Esophagus squamous epithelium (tissue), 5 donors: Measurements from ENCODE around the gene TRAF2. TPM values are rescaled to one million over a fixed set of nuclear protein-coding genes. Genes with fewer than 3 reads are reported as not detected.

Experiments used
- DNase-seq: peaks from one replicate; lab custom pipeline; 2025; lab: John Stamatoyannopoulos, UW
- H3K27ac ChIP-seq, 4 donors: fragments of 200-600 bp; sonication (generic); one replicate each; pipeline ENCODE4 v1.5.1; 2016 to 2019; ENCODE audit warnings: mild to moderate bottlenecking in 1 of 4
- H3K27me3 ChIP-seq, 4 donors: fragments of 200-600 bp; sonication (generic); 1 replicate in 3 of 4; 2 replicates in 1 of 4; pipeline versions ENCODE4 v1.5.1 to v1.6.0; 2017 to 2021; ENCODE audit warnings: antibody characterized with exemption in 1 of 4
- H3K36me3 ChIP-seq, 3 donors: fragments of 200-600 bp; sonication (generic); one replicate each; pipeline ENCODE4 v1.5.1; 2016 to 2019
- H3K4me1 ChIP-seq, 3 donors: fragments of 200-600 bp; sonication (generic); one replicate each; pipeline ENCODE4 v1.5.1; 2017 to 2019
- H3K4me3 ChIP-seq, 4 donors: fragments of 200-600 bp; sonication (generic); 1 replicate in 3 of 4; 2 replicates in 1 of 4; pipeline ENCODE4 v1.5.1; 2016 to 2019; ENCODE audit warnings: mild to moderate bottlenecking in 2 of 4, moderate library complexity in 1 of 4
- H3K9me3 ChIP-seq, 3 donors: fragments of 200-600 bp; sonication (generic); one replicate each; pipeline ENCODE4 v1.5.1; 2016 to 2019
- POLR2A ChIP-seq, 4 donors: fragments of 450-650 bp; IDR thresholded peaks; one replicate each; pipeline ENCODE4 v1.6.1; 2017; ENCODE audit warnings: antibody characterized with exemption in 4 of 4, mild to moderate bottlenecking in 4 of 4, moderate library complexity in 3 of 4
- WGBS, 2 donors: methylation state at CpG; one replicate each; pipeline ENCODE4 v1.1.5; 2018; 5-methylcytosine and 5-hydroxymethylcytosine counted together
- intact Hi-C: fragments of 100-400 bp; cut with DNase I; formaldehyde crosslinking; loops from one replicate; pipeline ENCODE4 v1.15.0; 2022
- total RNA-seq, 4 donors: library from RNA; depleted of rRNA; stranded (reverse); fragments of >200 nt; gene quantifications; one replicate each; pipeline ENCODE4 v1.1.0, GENCODE V29; 2016
- TF ChIP-seq, protein P1 (sequence below), 6 experiments: fragments of 450-650 bp in 4 of 6; fragments of 200-600 bp in 2 of 6; sonication (generic) in 2 of 6; IDR thresholded peaks; one replicate each; pipeline ENCODE4 v1.5.1; 2016 to 2019; ENCODE audit warnings: antibody characterized with exemption in 6 of 6, mild to moderate bottlenecking in 4 of 6, moderate library complexity in 4 of 6
- donor health status: DM: yes; HTN: yes; CAD: no.

Gene TRAF2
- total RNA-seq, 4 donors from 2014 or later: 8.0 to 20.9 (median 13.2) TPM

DNA sequence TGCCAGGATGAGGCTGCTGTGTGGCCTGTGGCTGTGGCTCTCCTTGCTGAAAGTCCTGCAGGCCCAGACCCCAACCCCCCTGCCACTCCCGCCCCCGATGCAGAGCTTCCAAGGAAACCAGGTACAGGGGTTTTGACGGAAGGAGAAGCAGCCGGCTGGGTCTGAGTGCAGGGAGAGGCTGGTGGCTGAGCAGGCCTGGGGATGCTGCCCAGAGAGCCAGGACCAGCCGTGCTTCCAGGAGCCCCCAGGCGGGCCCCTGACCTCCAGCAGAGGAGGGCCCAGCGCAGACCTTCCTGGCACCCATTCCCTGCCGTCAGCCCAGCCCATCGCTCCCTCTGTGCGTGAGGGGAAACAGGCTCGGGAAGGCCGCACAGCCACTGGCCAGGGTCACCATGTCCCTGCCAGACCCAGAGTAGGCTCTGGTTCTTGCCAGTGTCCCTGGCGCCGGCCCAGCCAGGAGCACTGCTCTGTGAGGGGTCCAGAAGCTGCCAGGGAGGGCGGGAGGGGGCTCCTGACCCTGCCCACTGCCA, 66.1 kb downstream of the TRAF2 start:
- DNase-seq: no peak
- 76 to 80% methylated on average over 1 to 5 of the region's 15 CpGs for WGBS, 2 donors
- Histone ChIP-seq H3K4me1 (peaks cover 17 to 34% (median 23%) of the 10 kb centered on the region in 3 donors), H3K9me3 (no peaks in the 10 kb centered on the region), H3K4me3 (no peak overlapping the region), H3K27ac (no peak overlapping the region), H3K27me3 (no peaks in the 10 kb centered on the region), H3K36me3 (no peaks in the 10 kb centered on the region)
- intact Hi-C loops: no loop called here
- no peak for TF ChIP-seq POLR2A (IDR thresholded peaks at IDR 0.05)
- TF ChIP-seq, protein P1, sequence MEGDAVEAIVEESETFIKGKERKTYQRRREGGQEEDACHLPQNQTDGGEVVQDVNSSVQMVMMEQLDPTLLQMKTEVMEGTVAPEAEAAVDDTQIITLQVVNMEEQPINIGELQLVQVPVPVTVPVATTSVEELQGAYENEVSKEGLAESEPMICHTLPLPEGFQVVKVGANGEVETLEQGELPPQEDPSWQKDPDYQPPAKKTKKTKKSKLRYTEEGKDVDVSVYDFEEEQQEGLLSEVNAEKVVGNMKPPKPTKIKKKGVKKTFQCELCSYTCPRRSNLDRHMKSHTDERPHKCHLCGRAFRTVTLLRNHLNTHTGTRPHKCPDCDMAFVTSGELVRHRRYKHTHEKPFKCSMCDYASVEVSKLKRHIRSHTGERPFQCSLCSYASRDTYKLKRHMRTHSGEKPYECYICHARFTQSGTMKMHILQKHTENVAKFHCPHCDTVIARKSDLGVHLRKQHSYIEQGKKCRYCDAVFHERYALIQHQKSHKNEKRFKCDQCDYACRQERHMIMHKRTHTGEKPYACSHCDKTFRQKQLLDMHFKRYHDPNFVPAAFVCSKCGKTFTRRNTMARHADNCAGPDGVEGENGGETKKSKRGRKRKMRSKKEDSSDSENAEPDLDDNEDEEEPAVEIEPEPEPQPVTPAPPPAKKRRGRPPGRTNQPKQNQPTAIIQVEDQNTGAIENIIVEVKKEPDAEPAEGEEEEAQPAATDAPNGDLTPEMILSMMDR (IDR thresholded peaks at IDR 0.05): no peak

DNA sequence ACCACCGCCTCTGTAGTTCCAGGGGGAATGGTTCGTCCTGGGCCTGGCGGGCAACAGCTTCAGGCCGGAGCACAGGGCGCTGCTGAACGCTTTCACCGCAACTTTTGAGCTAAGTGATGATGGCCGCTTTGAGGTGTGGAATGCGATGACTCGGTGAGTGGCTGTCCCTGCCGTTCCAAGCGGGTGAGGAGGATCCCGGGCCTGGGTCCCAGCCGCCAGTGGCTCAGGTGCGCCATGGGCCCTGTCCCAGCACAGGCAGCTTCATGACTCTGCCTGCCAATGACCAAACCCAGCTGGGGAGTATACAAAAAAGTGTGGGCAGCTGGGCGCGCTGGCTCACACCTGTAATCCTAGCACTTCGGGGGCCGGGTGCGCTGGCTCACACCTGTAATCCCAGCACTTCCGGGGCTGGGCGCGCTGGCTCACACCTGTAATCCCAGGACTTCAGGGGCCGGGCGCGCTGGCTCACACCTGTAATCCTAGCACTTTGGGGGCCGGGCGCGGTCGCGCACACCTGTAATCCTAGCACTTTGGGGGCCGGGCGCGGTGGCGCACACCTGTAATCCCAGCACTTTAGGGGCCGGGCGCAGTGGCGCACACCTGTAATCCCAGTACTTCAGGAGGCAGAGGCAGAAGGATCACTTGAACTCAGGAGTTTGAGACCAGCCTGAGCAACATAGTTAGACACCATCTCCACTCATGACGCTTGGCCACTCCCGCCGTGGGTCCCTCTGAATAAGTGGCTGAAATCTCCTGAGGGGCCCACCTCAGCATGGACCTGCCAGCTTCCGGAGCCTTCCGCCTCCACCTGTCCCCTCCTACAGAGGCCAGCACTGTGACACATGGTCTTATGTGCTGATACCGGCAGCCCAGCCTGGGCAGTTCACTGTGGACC, 66.8 kb downstream of the TRAF2 start:
- H3K36me3 ChIP-seq: no peaks in the 10 kb centered on the region
- H3K9me3 ChIP-seq: no peaks in the 10 kb centered on the region
- no peaks in the 10 kb centered on the region for H3K27me3 ChIP-seq
- no peak for DNase-seq
- H3K27ac ChIP-seq: no peak overlapping the region
- H3K4me3 ChIP-seq: no peak overlapping the region
- intact Hi-C loops: no loop called here
- H3K4me1 ChIP-seq: peaks cover 14 to 27% (median 18%) of the 10 kb centered on the region in 3 donors
- 89 to 95% methylated on average over 21 to 26 of the region's 44 CpGs for WGBS, 2 donors
- no peak for TF ChIP-seq POLR2A (IDR thresholded peaks at IDR 0.05)
- TF ChIP-seq, protein P1 (IDR thresholded peaks at IDR 0.05): no peak

- H3K27ac ChIP-seq: no peak overlapping the region
- no peak for DNase-seq
- no peaks in the 10 kb centered on the region for H3K36me3 ChIP-seq
- H3K27me3 ChIP-seq: no peaks in the 10 kb centered on the region
- intact Hi-C loops: no loop called here
- no peaks in the 10 kb centered on the region for H3K9me3 ChIP-seq
- peaks cover 13 to 20% (median 14%) of the 10 kb centered on the region in 3 donors for H3K4me1 ChIP-seq
- WGBS, 2 donors: 73% methylated on average over 3 of the region's 19 CpGs; no CpG with 5 or more reads in 1 of the 2 donors
- TF ChIP-seq POLR2A (IDR thresholded peaks at IDR 0.05): no peak
- no peak overlapping the region for H3K4me3 ChIP-seq
These were observed 67.5 kb downstream of the TRAF2 start for GRCh38 chr9:136953771-136954269.

GRCh38 chr9:136954270-136955083, 68.2 kb downstream of the TRAF2 start:
- no peak overlapping the region for H3K27ac ChIP-seq
- WGBS, 2 donors: 69 to 84% methylated on average over 14 to 16 of the region's 25 CpGs
- H3K4me3 ChIP-seq: no peak overlapping the region
- H3K4me1 ChIP-seq: peaks cover 7 to 13% (median 8%) of the 10 kb centered on the region in 3 donors
- no peaks in the 10 kb centered on the region for H3K36me3 ChIP-seq
- no peaks in the 10 kb centered on the region for H3K9me3 ChIP-seq
- TF ChIP-seq POLR2A (IDR thresholded peaks at IDR 0.05): no peak
- TF ChIP-seq, protein P1 (IDR thresholded peaks at IDR 0.05): no peak
- DNase-seq: no peak
- no peaks in the 10 kb centered on the region for H3K27me3 ChIP-seq
- intact Hi-C loops: no loop called here

DNA sequence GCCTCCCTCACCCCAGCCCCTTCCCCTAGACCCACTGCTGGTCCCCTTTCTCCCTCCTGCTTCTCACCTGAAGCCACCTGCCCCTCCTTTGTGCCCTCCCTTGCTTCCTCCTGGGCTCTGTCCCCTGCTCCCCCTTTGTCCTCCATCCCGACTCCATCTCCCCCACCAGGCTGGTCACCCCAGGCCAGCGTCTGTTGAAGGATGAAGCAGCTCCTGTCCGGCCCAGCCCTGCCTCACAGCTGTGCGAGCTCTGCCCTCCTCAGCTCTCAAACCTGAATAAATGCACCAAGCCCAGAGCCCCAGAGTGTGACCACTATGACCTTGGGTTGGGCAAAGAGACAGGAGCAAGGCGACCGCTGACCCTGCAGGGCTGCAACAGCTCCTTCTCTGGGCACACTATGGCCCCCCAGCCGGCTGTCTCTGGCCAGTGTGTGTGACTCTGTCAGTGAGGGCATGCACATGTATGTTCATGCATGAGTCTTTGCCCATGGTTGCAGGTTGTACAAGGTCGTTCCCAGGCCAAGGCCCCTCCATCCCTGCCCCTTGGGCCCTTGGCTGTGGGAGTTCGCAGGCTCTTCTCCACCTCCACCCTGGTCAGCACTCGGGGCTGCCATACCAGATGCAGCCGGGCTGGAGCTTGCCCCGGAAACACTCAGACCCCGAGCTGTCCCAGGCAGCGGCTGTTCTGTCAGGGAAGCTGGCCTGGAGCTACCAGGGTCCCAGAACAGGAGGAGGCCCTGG, 69.1 kb downstream of the TRAF2 start:
- peaks cover 4 to 7% (median 4%) of the 10 kb centered on the region in 3 donors for H3K4me1 ChIP-seq
- no peak overlapping the region for H3K27ac ChIP-seq
- DNase-seq: no peak
- TF ChIP-seq POLR2A (IDR thresholded peaks at IDR 0.05): no peak
- TF ChIP-seq, protein P1 (IDR thresholded peaks at IDR 0.05): no peak
- no peaks in the 10 kb centered on the region for H3K27me3 ChIP-seq
- WGBS, 2 donors: 77 to 90% methylated on average over 3 to 6 of the region's 14 CpGs
- H3K36me3 ChIP-seq: no peaks in the 10 kb centered on the region
- intact Hi-C loops: no loop called here
- no peaks in the 10 kb centered on the region for H3K9me3 ChIP-seq
- H3K4me3 ChIP-seq: no peak overlapping the region
